Femur (tissue), 1 donor: ENCODE data around the gene UTF1.

Experiments
- DNase-seq: peaks from one replicate; pipeline ENCODE4 v3.0.0-alpha.2; 2017

Gene UTF1

DNA sequence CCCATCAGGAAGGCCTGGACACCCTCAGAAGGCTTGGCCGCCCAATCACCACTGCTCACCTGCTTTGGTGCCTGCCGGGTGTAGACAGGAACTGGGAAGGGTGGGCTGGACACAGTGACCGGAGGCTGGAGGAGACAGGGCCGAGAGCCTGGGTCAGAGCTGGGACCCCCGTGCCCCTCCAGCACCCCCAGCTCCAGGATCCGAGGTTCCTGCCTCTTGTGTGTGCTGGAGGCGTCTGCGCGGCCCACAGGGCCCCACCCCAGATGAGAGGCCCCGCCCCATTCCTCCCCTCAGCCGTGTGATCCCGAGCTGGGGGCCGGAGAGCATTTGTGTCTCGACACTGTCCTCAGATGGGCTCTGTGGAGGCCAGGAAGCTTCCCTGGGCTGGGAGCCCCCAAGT lies 37.3 kb downstream of the UTF1 start:
- no peak for DNase-seq

DNA sequence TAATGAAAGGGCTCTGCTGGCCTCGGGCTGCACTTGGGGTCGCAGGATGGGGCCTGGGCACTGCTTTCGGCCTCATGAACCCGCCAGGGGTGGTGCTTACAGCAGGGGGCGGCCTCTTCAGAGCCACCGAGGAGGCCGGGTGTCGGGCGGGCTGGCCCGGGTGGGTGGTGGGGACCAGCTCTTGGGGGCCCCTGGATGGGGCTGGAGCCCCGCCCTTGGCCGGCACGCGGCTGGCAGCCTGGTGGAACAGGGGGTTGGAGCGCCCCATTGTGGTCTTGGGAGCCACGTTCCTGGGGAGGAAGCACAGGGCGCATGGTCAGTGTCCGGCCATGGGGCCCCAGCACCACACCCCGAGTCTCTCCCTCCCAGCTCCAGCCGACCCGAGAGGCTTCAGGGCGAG lies 37.8 kb downstream of the UTF1 start:
- no peak for DNase-seq

DNA sequence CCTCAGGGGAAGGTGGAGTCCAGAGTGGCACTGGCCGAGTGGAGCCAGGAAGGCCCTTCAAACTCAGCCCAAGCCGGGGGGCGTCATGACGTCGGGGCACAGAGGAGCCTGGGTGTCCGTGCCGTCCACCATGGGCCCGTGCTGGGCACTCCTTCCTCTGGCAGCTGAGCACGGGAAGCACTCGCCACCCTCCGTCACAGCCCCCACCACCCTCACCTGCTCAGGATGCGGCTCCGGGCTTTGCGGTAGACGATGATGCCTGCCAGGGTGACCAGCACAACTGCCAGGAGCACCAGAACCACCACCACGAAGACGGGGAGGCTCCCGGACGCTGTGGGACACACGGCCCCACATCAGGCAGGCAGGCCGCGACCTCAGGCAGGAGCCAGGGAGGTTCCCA lies 38.5 kb downstream of the UTF1 start:
- no peak for DNase-seq

DNA sequence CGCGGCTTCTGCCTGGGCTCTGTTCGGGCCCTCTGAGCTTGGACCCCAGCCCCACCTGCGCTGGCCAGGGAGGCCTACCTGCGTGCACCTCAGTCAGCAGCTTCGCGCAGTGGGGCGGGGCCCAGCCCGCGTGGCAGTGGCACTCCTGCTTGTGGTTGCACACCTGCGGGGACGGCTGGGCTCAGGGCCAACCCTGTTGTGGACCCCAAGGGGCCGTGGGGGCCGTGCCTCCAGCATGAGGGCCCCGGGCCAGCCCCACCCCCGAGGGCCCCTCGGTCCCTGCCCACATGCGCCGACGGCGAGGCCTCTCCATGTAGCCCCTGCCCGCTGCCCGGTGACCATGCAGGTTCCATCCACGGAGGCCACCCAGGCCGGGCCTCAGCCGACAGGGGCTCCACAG lies 39.4 kb downstream of the UTF1 start:
- no peak for DNase-seq

DNA sequence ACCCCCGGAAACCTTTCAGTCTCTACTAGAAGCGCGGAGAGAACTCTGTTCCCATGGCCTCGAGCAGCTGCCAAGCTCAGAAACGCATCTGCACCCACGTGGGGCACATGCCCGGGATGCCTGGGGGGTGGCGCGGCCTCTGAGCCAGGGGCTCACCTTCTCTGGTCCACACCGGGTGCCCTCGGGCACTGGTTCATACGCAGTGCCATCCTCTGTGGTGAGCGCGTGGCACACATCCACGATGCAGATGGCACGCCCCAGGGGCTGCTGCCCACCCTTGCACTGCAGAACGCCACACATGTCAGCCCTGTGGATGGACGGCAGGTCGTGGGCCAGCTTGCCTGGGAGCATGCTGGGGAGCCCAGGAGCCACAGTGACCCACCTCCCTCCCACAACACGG lies 40.2 kb downstream of the UTF1 start:
- DNase-seq = no peak

DNA sequence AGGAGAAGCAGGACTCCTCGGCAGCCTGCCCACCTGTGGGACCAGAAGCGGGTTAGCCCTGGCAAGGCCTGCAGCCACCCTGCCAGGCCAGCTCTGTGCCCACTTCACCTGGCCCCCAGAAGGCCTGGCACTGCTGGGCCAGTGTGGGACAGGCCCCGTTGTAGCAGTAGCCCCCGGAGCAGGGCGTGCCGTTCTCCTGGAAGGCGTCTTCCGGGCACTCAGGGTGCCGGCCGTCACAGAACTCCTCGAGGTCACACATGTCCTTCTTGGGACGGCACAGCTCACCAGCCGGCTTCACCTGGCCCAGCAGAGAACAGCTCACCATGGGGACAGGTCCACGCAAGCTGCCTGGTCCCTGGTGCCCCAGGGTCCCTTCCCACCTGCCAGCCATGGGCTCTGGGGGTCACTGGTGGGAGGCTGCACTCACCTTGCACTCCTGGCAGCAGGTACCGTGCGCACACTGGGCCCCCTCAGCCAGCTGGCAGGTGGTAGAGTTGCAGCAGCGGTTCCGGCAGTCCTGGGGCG lies 40.8 kb downstream of the UTF1 start:
- DNase-seq = no peak

DNA sequence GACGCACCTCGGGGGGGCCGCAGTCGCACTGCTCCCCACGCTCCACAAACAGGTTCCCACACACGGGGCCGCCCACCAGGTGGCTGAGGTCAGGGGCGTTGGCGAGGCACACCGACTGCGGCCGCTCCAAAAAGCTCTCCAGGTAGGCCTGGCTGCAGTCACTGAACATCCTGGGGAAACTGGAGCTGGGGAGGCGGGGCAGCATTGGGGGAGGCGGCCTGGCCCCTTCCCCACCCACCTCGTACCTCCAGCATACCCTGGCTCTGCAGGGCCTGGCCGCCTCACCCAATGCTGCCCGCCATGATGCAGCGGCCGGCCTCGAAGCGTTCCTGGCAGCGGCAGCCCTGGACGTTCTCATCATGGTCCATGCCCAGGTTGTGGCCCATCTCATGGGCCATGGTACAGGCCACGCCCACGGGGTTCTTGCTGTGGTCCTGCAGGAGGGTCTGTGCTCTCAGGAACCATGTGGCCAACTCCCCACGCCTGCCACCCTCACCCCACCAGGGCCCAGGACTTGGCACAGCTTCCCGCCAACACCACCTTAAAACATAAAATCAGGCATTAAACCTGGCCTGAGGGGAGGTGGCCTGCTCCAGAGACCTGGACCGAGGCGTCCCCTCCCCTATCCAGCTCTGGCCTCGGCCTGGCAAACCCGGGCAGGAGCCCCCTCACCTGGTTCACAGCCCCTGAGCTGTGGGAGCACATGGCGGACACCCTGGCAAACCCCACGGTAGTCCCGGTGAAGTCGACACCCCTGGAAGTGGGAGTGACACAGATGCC lies 41.7 kb downstream of the UTF1 start:
- DNase-seq = no peak

DNA sequence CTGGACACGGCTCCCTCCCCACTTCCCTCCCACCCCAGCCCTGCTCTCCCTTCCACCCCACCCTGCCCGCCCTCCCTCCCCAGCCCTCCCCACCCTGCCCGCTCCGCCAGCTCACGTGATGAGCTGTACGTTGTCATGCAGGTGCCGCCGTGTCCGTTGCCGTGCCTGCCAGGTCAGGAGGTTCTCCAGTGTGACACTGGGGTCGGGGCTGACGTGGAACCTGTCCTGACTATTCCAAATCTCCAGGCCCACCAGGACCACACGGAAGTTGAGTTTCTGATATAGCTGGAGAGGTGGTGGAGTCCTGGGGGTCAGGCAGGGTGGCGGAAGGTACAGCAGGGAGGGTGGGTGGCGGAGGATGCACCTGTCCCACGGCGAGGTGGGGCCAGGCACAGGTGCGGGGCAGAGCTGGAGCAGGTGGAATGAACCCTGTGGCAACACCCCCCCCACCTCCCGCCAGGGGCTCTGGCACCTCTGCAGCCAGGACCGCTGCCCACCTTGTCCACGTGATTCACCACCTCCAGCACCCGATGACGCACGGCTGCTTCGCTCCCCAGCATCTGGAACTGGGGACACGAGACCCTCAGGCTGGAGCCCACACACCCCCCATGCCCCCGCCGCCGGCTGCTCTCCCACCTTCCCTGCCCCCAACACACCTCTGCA lies 42.4 kb downstream of the UTF1 start:
- DNase-seq = no peak

DNA sequence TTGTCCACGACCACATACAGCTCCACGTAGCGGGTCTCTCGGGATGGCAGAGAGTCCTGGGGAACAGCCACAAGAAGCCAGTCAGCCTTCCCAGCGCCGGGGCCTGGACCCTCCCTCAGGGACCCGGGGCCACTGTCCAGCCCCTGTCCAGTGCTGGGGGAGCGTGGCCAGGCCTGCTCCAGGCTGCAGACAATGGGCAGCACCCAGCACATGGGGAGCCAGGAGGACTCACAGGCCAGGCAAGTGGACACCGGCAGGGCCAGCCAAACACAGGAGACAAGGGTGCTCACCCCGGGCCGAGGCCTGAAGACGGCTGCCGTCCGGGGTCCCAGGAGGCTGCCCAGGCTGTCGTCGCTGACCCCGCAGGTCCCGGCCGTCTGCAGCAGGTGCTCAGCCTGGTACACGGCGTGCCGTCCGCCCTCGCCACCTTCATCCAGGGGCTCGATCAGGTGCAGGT lies 43.0 kb downstream of the UTF1 start:
- DNase-seq = no peak

DNA sequence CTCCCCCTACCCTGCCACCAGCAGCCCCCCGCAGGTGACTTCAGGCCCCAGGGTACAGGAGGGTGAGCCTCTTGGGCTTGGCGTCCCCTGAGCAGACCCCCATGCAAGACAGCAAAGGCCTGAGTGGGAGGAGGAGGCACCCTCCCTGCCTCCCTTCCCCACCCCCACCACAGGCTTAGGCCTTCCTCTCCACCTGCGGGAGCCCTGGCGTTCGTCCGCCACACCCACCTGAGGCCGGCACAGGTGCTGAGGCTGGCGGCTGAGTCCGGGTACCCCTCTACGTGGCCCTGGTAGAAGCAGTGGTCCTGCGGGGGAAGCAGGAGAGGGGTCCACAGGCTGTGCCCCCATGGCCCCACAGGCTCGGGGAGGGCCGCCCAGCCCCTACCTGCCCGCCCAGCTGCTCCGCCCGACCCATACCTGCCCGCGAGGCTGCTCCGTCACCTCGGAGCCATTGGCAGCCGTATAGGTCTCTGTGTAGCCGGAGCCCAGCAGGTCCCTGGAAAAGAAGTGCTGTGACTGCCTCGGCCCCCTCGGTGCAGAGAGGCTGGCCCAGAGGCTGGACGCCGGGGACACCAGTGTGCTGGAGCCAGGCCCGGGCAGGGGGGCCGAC lies 43.6 kb downstream of the UTF1 start:
- no peak for DNase-seq

DNA sequence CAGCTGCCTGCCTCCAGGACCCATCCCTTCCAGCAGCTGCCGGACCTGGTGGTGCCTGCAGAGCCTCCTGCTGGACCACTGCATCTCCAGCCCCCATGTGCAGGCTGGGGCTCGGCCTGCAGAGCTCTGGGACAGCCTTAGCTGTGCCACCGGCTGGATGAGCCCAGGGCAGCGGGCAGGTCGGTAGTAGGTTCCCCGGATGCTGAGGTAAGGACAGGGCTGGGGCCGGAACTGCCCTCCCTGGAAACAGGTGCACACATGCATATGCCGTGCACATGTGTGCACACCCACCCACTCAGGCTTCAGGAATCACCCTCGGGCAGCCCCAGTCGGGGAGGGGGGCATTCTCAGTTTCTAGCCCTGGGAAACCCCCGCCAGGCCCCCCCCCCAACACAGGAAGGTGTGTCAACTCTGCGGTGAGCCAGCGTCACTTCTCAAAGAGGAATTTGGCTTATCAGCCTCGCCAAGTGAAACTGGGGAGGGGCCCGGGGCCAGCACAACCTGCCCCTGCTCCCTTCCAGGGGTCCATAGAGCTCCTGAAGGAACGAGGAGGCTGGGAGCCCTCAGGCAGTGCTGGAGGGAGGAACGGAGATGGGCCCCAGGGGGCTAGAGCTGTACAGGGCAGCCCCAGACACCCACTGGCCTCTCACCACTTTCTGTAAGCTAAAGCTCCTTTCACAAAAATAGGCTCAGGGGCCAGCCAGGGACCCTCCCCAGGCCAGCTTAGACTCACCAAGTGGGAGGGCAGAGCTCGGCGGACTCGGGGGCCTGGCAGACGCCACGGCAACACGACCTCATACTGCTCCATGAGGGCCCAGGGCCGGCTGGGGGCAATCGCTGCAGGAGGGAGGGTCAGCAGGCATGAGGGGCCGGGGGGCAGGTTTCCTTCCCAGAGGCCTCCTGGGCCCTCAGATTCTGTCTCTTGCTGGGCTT lies 45.0 kb downstream of the UTF1 start:
- DNase-seq = no peak

DNA sequence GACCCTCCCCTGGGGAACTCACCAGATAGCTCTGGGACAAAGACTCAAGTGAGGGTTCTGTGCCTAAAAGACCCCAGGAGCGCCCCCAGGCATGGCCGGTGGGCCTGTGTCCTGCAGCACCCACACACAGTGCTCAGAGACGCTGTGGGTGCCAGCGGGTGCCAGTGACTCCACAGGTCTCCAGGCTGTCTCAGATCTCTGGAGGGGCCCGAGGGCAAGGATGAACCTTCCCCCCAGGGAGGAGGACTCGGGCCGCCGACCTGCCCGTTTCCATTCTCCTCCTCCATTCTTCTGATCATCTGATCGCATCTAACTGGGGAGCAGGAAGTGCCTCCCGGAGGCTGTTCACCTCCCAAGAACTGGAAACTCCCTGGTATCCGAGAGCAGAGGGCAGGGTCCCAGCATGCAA lies 45.7 kb downstream of the UTF1 start:
- DNase-seq = no peak

DNA sequence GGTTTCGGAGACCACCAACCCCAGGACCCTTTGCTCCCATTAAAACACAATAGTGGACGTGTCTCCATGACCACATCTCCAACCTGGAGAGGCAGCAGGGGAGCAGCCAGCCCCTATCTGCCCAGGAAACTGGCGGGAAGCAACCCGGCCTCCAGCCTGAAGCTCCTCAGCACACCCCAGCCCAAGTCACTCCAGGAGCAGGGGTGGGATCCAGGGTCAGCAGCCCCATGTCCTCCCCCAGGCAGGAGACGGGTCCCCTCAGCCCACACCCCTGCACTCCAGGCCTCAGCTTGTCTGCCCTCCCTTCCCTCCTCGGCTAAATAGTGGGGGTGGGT lies 46.0 kb downstream of the UTF1 start:
- DNase-seq = no peak

DNA sequence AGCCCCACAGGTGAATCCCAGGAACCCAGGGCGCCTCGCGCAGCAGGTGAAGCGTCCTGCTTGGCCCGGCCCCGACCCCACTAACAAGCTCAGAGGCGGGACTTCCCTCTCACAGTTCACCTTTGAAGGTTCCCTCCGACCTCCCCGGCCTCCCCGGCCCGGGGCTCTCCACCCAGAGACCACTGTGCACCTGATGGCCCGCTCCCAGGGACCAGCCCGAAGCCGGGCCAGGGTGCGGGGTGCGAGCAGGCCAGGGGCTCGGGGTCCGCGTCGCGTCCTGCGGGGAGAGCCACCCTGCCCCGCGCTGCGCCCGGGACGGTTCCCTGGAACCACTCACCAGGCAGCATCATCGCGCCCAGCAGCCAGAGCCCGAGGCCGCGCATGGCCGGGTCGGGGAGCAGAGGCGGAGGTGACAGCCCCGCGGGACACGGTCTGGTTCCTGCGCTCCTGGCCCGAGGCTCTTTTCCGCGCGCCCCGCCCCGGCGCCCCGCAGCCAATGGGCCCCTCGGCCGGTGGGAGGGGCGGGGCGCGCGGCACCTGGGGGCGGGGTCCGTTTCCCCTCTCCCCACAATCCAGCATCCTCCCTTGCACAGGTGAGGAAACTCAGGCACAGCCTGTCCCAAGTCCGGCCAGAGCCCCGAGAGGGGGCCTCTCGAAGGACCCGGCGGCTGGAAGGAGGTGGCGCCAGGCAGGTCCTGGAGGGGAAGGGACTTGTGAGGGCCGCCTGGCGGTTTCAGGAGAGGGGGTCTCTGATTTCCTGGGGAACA lies 46.6 kb downstream of the UTF1 start, which contains the start of gene ADAM8:
Gene ADAM8 (minus strand): TSS at position 434 of the 767 bp plus-strand sequence. CDS start 51 bp downstream, at position 383.
- no peak for DNase-seq

DNA sequence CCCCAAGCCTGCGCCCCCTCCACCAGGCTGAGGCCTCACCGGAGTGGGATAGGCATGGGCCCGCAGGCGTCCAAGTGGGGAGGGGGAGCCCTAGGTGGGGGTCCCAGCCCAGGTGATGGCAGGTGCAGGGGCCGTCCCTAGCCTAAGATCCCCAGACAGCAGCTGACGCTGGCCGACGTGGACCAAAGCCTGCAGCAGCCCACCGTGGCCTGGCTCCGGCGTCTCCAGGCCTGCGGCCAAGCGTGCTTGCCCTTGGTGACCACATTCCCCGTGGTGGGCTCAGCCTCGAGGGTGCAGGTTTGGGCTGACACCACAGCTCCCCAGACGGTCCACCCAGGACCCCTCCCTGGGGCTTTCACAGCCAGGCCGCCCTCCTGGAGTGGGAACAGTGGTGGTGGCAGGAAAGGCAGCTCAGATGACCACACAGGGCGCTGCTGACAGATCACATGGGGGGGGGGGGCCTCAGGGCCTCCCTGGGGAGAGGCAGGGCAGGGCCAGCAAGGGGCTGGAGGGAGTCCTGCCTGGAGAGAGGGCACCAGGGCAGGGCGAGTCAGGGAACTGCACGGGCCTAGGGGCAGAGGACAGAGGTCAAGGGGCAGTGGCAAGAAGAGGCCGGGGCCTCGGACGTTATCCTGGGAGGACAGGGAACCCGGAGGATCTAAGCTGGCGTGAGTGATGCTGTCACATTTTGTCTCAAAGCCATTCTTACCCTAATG lies 47.4 kb downstream of the UTF1 start:
- DNase-seq = no peak

DNA sequence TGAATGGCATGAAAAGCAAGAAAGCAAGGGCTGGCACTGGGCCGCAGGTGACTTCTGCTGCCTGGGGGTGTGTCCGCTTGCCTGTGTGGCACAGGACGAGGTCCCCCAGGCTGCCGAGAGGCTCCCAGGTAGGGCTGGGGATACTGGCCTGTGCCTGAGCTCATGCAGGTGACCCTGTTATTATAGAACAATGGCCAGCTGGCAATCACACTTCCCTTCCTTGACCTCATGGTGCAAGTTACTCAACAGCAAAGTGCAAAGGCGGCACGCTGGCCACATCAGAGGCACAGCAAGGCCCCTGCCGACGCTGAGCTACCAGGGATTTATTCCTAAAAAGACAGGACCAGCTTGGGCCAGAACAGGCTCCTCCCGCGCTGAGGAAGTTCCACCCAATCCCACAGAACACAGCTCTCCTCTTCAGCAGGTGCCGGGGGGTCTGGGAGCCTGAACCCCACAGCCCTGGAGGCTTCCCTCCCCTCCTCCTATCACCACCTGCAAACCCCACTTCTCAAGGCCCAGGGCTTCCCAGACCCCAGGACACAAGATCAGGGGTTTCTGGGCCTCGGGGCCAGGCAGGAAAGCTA lies 48.1 kb downstream of the UTF1 start:
- DNase-seq = no peak

DNA sequence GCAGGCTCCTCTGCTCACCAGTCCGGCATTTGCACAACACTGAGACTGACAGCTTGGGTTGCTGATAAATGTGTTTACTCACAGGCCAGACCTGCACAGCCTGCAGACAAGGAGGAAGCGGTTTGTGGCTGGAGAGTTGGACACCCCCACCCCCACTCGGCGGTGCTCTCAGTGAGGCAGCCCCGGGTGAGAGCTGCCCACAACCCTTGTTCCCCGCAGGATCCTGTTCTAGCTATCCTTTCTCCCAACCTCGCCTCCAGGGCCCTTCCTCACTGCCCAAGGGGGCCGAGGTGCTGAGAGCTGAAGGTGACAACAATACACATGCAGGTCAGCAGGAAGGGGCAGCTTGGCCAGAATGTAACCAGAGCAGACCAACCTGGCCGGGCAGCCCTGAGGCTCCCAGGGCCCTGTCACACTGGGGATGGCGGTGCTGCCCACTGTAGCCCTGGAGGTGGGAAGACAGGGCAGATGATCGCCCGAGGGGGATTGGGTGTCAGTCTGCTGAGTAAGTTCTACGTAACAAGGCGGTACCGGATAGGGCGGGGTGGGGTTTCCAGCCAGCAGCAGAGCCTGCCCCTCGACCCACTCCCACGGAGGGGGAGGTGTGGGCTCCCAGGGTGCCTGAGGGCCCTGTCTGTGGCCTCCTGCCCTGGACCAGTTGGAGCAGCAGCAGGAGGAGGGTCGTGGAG lies 48.7 kb downstream of the UTF1 start:
- peak; percentile 62 for DNase-seq

DNA sequence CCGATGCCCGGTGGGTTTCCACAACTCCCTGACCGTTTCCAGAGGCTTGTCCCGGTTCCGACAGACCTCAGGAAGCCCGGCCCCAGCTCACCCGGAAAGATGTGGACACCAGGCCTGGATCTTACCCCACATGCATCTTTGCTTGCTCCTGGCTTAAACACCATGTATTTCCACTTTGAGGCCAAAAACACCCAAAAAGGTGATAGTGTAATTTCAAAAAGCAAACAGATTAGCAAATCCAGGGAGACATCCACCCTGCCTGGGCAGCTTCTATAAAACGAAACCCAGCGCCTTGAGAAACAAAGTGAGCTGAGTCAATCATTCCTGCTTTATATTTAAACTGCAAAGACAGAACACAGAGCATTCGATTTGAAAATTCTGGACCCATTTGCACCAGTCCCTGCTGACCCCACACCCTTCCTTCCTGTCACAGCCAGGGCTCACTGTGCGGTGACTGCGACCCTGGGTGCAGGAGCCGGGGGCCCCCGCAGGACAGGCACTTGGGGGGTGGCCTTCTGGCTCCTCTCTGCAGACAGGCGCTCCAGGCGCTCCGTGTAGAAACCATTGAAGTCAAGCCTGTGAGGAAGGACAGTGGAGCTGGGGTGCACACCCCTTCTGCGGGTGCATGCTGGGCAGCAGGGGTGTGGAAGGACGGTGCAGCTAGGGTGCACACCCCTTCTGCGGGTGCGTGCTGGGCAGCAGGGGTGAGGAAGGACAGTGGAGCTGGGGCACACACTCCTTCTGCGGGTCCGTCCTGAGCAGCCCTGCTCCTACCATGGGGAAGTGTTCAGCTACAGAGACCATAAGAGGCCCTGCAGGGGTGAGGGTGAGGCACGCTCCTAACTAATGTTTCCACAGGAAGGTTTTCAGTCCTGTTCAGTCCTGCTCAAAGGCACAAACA lies 49.6 kb downstream of the UTF1 start:
- no peak for DNase-seq

DNA sequence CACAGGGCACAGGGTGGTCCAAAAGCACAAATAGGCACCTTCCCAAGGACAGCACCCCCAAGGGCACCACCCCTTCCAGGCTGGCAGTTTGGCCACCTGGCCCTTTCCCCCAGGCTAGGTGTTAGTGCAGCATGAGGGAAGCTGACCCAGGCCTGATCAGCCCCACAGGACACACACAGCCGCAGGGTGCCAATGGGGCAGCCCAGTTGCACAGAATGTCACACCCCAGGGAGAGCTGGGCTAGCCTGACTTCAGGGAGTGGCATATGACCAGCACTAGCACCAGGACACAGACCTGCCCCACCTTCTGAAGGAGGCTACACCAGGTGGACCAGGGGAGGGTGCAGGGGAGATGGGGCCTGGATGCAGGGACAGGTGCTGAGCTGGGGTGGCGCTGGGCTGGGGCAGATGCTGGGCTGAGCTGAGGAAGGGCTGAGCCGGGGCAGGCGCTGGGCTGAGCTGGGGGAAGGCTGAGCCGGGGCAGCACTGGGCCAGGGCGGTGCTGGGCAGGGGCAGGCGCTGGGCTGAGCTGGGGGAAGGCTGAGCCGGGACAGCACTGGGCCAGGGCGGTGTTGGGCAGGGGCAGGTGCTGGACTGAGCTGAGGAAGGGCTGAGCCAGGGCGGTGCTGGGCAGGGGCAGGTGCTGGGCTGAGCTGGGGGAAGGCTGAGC lies 50.5 kb downstream of the UTF1 start:
- DNase-seq = no peak
